PC-9 (cell line): ENCODE data around the gene DLG2. TPM values are rescaled to one million over a fixed set of nuclear protein-coding genes. Genes with fewer than 3 reads are reported as not detected.

Experiments
- BruUV-seq: library from RNA; stranded (reverse); fragments of 400-500 nt; replicated peaks from 2 replicates; lab custom pipeline; 2021; lab: Mats Ljungman, UMichigan
- CTCF ChIA-PET: fragments of 300-600 bp; sonication (Branson Sonifier 250); formaldehyde crosslinking; loops from one replicate; lab custom pipeline; 2022; ENCODE audit warnings: antibody characterized with exemption; lab: Charles Lee
- POLR2A ChIA-PET: fragments of 300-600 bp; sonication (Branson Sonifier 250); formaldehyde crosslinking; loops from one replicate; lab custom pipeline; 2022; ENCODE audit warnings: antibody characterized with exemption; ENCODE audit not compliant: unreplicated experiment; lab: Charles Lee
- DNase-seq, 2 experiments: peaks; one replicate each; pipeline versions ENCODE4 v3.0.0 to v3.0.0-alpha.2; 2015 to 2022; ENCODE audit warnings: mixed read lengths in 1 of 2
- H2AFZ ChIP-seq: fragments of 200-600 bp; sonication (generic); 2 replicates; pipeline ENCODE4 v1.8.1; 2017; ENCODE audit warnings: antibody characterized with exemption
- H3F3A ChIP-seq: fragments of 200-600 bp; sonication (generic); 2 replicates; pipeline ENCODE4 v1.8.1; 2017; ENCODE audit warnings: antibody characterized with exemption, mild to moderate bottlenecking, low read depth; ENCODE audit not compliant: insufficient read depth
- H3K27ac ChIP-seq: fragments of 200-600 bp; sonication (generic); 2 replicates; pipeline ENCODE4 v1.6.1; 2016; ENCODE audit warnings: mixed run types
- H3K27me3 ChIP-seq: fragments of 200-600 bp; sonication (generic); 2 replicates; pipeline ENCODE4 v1.6.1; 2016; ENCODE audit warnings: low read depth, mixed run types; ENCODE audit not compliant: insufficient read depth
- H3K36me3 ChIP-seq: fragments of 200-600 bp; sonication (generic); 2 replicates; pipeline ENCODE4 v1.6.1; 2016; ENCODE audit warnings: low read depth, mixed run types
- H3K4me1 ChIP-seq: fragments of 200-600 bp; sonication (generic); replicated peaks from 2 replicates; pipeline ENCODE4 v1.6.1; 2016; ENCODE audit warnings: mixed run types; ENCODE audit not compliant: insufficient read depth
- H3K4me2 ChIP-seq: fragments of 200-600 bp; sonication (generic); 2 replicates; pipeline ENCODE4 v1.6.1; 2017; ENCODE audit warnings: mixed run types
- H3K4me3 ChIP-seq: fragments of 200-600 bp; sonication (generic); 2 replicates; pipeline ENCODE4 v1.6.1; 2016; ENCODE audit warnings: mixed run types
- H3K79me2 ChIP-seq: fragments of 200-600 bp; sonication (generic); 2 replicates; pipeline ENCODE4 v1.6.1; 2017; ENCODE audit warnings: low read depth, mixed run types
- H3K9me2 ChIP-seq: fragments of 200-600 bp; sonication (generic); 2 replicates; pipeline ENCODE4 v1.8.1; 2017; ENCODE audit warnings: mild to moderate bottlenecking; ENCODE audit not compliant: insufficient read depth
- H3K9me3 ChIP-seq: fragments of 200-600 bp; sonication (generic); 2 replicates; pipeline ENCODE4 v1.8.1; 2016; ENCODE audit warnings: low read depth; ENCODE audit not compliant: insufficient read depth
- H4K20me1 ChIP-seq: fragments of 200-600 bp; sonication (generic); 2 replicates; pipeline ENCODE4 v1.8.1; 2017; ENCODE audit not compliant: insufficient read depth
- EZH2 ChIP-seq: fragments of 200-600 bp; sonication (generic); IDR thresholded peaks from 2 replicates; pipeline ENCODE4 v1.8.0; 2017; ENCODE audit warnings: antibody characterized with exemption, low read depth
- intact Hi-C: fragments of 100-400 bp; cut with micrococcal nuclease; formaldehyde crosslinking; loops from one replicate; pipeline ENCODE4 v1.10.0; 2022; ENCODE audit not compliant: unreplicated experiment
- total RNA-seq: library from RNA; stranded (reverse); gene quantifications from 2 replicates; pipeline ENCODE4 v1.2.3, GENCODE V29; 2021
- TF ChIP-seq, protein P1 (sequence below): fragments of 200-600 bp; sonication (generic); conservative IDR thresholded peaks from 2 replicates; pipeline ENCODE4 v1.6.1; 2017; ENCODE audit warnings: mixed run types, antibody characterized with exemption, mild to moderate bottlenecking, moderate library complexity

The DLG2 gene
- total RNA-seq, 1 experiment from 2014 or later, result 6.4 TPM

DNA sequence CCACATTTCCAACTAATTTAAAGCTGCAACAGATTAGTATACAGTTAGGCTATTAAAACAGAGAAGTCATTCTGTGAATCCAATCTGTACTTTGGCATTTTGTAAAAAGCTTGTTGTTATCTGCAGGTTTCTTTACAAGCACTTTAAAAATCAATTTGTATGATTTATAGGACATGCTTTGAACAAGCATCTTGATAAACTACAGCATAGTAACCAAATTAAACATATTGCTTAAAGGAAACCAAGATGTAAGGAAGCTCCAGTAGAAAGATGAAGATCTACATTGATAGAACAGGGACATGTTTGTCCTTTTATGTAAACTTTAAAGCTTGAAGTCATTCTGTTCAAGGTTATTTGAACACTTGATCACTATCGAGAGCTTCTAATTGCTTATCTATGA, 1842.7 kb downstream of the DLG2 start:
- BruUV-seq, result no TSS peak
- DNase-seq, result no peak
- Histone ChIP-seq H3F3A (no peaks in the 10 kb centered on the region), H3K4me2 (no peak overlapping the region), H3K9me2 (no peaks in the 10 kb centered on the region), H3K27me3 (no peaks in the 10 kb centered on the region), H2AFZ (no peak overlapping the region), H3K9me3 (no peaks in the 10 kb centered on the region), H3K36me3 (no peaks in the 10 kb centered on the region), H3K79me2 (no peaks in the 10 kb centered on the region), H4K20me1 (no peaks in the 10 kb centered on the region), H3K4me1 (no peaks in the 10 kb centered on the region), H3K4me3 (no peak overlapping the region), H3K27ac (no peak overlapping the region)
- POLR2A ChIA-PET, result no interaction called here
- TF ChIP-seq, protein P1, sequence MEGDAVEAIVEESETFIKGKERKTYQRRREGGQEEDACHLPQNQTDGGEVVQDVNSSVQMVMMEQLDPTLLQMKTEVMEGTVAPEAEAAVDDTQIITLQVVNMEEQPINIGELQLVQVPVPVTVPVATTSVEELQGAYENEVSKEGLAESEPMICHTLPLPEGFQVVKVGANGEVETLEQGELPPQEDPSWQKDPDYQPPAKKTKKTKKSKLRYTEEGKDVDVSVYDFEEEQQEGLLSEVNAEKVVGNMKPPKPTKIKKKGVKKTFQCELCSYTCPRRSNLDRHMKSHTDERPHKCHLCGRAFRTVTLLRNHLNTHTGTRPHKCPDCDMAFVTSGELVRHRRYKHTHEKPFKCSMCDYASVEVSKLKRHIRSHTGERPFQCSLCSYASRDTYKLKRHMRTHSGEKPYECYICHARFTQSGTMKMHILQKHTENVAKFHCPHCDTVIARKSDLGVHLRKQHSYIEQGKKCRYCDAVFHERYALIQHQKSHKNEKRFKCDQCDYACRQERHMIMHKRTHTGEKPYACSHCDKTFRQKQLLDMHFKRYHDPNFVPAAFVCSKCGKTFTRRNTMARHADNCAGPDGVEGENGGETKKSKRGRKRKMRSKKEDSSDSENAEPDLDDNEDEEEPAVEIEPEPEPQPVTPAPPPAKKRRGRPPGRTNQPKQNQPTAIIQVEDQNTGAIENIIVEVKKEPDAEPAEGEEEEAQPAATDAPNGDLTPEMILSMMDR, result no peak
- no peak for TF ChIP-seq EZH2
- intact Hi-C loops, result no loop called here
- CTCF ChIA-PET, result no interaction called here

DNA sequence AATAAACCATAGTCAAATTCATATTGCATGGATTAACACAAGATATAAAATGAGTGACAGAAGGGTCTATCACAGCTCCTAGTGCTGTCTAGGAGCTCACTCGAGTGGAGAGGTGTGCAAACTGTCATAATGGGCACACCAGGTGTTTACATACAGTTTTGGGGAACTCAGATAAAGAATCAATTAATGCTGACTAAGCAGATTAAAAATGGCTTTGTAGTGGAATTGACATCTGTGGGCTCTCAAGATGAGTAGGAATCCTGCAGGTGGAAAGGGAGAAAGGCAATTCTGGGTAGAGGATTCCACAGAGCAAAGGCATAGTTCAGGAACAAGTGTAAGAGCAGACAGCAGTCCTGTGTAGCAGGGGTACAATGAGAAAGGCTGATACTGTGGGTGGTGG, 1844.8 kb downstream of the DLG2 start:
- Histone ChIP-seq H3K36me3 (no peaks in the 10 kb centered on the region), H3K27ac (no peak overlapping the region), H3K9me2 (no peaks in the 10 kb centered on the region), H3K9me3 (no peaks in the 10 kb centered on the region), H3K4me1 (no peaks in the 10 kb centered on the region), H3K27me3 (no peaks in the 10 kb centered on the region), H2AFZ (no peak overlapping the region), H3K4me2 (no peak overlapping the region), H3K4me3 (no peak overlapping the region), H3F3A (no peaks in the 10 kb centered on the region), H4K20me1 (no peaks in the 10 kb centered on the region), H3K79me2 (no peaks in the 10 kb centered on the region)
- intact Hi-C loops, result no loop called here
- no peak for DNase-seq
- no peak for TF ChIP-seq EZH2
- TF ChIP-seq, protein P1, result no peak
- ChIA-PET POLR2A (no interaction called here), CTCF (no interaction called here)
- no TSS peak for BruUV-seq

DNA sequence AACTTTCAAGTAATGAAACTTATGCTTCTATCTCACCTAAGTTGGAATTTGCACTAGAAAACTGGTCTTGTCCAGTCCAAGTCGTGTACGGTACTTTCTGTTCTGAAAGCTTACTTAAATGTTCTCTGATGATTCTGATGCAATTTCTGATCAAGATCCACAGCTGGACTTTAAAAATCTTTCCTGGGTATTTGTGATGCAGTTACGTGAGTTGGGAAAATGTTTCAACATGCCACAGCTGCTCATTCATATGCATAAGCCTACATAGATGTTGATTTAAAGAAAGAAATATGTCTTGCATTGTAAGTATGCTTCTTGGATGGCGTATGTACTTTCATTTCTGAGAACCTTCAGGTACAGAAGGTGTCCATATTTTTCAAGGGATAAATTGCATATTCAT, 1847.3 kb downstream of the DLG2 start:
- H3F3A ChIP-seq, result no peaks in the 10 kb centered on the region
- no peaks in the 10 kb centered on the region for H3K27me3 ChIP-seq
- H3K9me3 ChIP-seq, result no peaks in the 10 kb centered on the region
- no peaks in the 10 kb centered on the region for H3K36me3 ChIP-seq
- H3K27ac ChIP-seq, result no peak overlapping the region
- intact Hi-C loops, result loop anchor here (2.0 kb wide), 1 partner anchor 69 kb away; no protein-coding TSS in a partner anchor
- CTCF ChIA-PET, result no interaction called here
- no peaks in the 10 kb centered on the region for H3K4me1 ChIP-seq
- no peaks in the 10 kb centered on the region for H3K9me2 ChIP-seq
- BruUV-seq, result no TSS peak
- POLR2A ChIA-PET, result no interaction called here
- no peak overlapping the region for H3K4me2 ChIP-seq
- no peak for TF ChIP-seq EZH2
- TF ChIP-seq, protein P1, result no peak
- DNase-seq, result no peak
- no peak overlapping the region for H3K4me3 ChIP-seq
- H4K20me1 ChIP-seq, result no peaks in the 10 kb centered on the region
- no peak overlapping the region for H2AFZ ChIP-seq
- H3K79me2 ChIP-seq, result no peaks in the 10 kb centered on the region
